Measurements from ENCODE around the gene LCN12. TPM values are rescaled to one million over a fixed set of nuclear protein-coding genes. Genes with fewer than 3 reads are reported as not detected.
A peak's percentile ranks its signal among the peaks of the same experiment; 100 is the strongest.
"Not testable (repeated sequence)": the region's sequence is repeated elsewhere in the genome, so short reads cannot be mapped to it uniquely, and the experiment has no call there.

LCN12 gene
- total RNA-seq, 1 donor from 2014 or later: not detected

DNA sequence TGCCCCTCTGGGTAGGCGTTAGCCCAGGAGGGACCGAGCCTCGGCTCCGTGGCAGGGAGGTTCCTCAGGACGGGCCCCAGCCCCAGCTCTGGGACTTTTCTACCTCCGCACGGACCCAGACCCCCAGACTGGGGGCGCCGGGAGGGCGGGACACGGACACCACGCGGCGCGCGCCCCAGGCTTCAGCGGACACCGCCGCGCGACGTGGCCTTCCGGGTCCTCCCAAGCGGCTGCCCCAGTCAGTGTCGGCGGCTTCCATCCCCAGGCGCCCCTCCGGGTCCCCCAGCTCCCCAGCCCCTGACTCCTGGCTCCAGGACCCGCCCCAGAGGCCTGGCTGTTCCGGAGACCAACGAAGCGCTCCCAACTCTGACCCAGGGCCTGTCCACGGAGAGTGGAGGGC is 33.8 kb downstream of the LCN12 start:
- no peak for DNase-seq (ENCODE audit: low read depth in 2 of 2)

DNA sequence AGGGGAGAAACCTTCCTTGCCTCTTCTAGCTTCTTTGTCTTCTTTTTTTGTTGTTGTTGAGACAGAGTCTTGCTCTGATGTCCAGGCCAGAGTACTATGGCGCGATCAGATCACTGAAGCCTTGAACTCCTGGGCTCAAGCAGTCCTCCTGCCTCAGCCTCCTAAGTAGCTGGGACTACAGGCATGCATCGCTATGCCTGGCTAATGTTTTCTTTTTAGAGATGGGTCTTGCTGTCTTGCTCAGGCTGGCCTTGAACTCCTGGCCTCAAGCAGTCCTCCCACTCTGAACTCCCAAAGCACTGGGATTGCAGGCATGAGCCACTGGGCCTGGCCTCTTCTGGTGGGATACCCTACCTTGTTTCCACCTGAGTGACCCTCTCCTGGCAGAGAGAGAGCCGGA is 36.8 kb downstream of the LCN12 start:
- DNase-seq (ENCODE audit: low read depth in 2 of 2): no peak

DNA sequence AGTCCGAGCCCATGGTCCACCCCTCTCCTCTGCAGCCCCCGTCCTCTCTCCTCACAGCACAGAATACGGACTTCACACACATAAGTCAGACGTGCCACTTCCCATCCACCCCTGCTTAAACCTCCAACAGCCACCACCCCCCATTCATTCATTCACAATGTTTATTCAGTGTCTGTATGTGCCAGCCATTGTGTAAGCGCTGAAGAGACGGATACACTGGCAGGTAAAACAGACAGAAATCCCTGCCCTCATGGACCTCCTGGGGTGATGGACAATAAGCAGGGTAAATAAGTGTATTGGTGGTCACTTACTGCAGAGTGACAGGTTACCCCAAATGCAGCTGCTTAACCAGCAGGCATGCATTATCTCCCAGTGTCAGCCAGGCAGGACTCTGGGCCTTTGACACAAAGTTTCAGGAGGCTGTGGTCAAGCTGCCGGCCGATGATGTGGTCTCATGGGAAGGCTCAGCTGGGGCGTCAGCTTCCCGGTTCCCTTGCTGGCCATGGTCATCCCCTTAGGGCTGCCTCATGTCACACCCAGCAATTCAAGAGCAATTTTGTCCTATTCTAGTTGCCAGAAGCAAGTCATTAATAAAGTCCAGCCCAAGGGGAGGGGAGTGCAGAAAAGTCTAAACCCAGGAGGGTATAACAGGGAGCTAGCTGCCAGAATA is 38.3 kb downstream of the LCN12 start:
- DNase-seq (ENCODE audit: low read depth in 2 of 2): peak in 1 of 2 donors; percentile 68

DNA sequence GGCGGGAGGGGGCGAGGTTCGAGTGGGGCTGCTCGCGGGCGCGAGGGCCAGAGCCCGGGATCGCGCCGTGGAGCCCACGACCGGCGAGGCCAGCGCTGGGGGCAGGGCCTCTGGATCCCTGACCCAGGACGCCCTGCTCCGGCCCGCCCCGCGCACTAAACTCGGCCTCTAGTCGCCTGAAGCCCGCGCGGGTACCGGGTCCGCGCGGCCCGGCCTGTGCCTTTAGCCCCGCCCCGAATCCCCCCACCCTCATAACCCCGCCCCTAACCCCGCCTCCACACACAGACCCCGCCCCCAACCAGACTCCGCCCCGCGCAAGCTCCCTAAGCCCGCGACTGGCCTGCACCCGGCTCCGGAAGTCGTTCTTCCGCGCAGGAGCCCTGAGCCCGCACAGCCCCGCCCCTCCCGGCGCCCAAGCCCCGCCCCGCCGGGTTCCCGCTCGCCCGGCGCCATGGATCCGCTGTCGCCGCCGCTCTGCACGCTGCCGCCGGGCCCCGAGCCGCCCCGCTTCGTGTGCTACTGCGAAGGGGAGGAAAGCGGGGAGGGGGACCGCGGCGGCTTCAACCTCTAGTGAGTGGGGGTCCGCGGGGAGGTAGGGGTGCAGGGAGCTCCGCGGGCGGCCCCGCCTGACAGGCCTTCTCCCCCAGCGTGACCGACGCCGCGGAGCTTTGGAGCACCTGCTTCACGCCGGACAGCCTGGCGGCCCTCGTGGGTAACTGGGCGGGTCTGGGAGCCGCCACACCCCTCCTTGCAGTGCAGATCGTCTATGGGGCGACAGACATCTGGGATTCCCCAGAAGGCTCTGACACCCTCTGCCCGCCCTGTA is 40.1 kb downstream of the LCN12 start, which contains the start of gene PAXX:
PAXX (plus strand) TSS at position 430 of the 826 bp plus-strand sequence; CDS start at position 452, 22 bp downstream.
- DNase-seq (ENCODE audit: low read depth in 2 of 2): peak; percentile 93 to 94

DNA sequence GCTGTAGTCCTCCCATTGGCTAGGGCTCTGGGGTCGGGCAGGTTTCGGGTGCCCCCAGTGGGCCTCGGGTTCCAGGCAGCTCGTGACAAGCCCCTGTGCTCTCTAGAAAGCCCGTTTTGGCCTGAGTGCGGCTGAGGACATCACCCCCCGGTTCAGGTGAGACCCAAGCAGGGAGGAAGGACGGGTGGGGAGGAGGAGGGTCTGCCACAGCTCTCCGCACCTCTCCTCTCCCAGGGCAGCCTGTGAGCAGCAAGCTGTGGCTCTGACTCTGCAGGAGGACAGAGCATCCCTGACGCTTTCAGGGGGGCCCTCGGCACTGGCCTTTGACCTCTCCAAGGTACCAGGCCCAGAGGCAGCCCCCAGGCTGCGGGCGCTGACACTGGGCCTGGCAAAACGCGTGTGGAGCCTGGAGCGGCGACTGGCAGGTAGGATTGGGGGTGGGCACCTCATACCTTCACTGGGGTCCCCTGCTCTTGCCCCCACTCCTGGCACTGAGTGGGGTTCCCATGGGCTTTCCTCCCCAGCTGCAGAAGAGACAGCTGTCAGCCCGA is 40.8 kb downstream of the LCN12 start:
- DNase-seq (ENCODE audit: low read depth in 2 of 2): no peak

DNA sequence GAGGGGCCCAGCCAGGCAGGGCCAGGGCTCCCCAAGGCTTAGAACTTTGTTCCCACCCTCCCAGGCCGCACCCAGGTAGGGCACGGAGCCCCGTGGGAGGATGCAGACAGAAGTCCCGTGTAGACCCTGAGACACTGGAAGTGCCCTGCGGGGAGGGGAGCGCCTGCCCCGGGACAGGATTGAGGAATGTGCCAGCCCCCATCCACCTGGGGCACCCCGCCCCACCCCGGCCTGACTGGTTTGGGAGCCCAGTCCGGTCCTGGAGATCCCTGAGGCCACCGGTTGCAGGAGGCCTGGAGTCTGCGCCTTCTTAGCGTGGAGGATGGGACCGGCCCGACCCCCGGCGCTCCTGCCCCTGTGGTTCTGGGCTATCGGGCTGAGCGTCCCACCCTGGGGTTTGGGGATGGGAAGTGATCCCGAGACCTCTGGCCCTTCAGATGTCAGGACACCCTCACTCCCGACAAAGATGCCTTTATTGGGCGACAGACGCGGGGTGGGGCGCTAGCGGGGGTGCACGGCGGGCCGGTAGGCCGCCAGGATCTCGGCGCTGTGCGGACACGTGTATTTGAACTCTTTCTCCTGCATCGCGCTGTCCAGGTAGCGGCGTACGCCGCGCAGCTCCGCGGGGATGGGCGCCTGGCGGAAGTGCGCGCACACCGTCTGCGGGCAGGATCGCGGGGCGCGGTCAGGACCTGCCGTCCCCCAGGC is 42.3 kb downstream of the LCN12 start:
- DNase-seq (ENCODE audit: low read depth in 2 of 2): no peak

DNA sequence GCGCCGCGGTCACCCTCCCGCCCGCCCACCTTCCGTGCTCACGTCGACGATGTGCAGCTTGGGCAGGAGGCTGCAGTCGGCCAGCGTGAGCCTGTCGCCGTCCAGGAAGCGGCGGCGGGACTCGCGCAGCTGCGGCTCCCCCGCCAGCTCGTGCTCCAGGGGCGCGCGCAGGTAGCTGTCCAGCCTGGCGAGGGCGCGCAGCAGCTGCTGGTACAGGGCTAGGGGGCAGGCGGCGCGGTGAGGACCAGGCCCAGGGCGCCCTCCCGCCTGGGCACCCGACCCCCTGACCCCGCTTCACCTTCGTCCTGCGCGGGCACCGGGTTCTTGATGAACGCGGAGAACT is 42.8 kb downstream of the LCN12 start:
- peak in 1 of 2 donors; percentile 58 for DNase-seq (ENCODE audit: low read depth in 2 of 2)

DNA sequence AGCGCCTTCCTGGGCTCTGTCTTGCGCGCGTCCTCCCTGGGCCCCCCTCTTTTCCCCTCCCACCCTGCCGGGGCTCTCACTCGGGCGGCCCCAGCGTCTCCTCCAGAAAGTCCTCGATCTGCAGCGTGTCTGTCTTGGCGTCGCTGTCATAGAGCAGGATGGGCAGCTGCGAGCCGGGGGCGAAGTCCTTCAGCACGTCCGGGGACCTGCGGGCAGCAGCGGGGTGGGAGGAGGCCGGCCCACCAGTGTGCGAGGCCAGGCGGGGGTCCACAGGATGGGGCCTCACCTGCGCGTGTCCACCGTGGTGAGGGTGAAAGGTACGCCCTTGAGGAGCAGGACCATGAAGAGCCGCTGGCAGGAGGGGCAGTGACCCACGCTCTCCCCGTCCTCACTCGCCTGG is 43.3 kb downstream of the LCN12 start:
- no peak for DNase-seq (ENCODE audit: low read depth in 2 of 2)

DNA sequence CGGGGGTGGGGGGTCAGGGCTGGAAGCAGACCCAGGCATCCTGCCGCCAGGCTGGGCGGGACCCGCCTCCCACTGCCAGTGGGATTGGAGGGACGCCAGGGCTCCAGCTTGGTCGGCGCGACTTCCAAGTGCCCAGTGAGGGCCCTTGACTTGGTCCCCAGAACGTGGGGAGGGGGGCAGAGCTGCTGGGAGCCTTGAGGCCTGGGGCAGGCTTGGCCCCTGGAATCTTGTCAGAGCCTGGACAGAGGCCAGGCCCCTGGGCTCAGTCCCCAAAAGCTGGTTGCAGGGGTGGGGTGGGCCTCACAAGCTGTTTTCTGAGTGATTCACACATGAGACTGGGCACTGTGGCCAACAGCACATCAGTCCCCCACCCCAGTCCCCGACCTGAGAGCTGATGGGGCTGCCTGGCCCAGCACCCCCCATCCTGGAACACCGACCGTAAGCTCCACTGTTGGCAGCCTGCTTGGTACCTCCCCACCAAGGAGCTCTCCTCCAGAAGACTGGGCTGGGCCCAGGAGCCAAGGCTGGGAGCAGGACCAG is 43.8 kb downstream of the LCN12 start:
- no peak for DNase-seq (ENCODE audit: low read depth in 2 of 2)

DNA sequence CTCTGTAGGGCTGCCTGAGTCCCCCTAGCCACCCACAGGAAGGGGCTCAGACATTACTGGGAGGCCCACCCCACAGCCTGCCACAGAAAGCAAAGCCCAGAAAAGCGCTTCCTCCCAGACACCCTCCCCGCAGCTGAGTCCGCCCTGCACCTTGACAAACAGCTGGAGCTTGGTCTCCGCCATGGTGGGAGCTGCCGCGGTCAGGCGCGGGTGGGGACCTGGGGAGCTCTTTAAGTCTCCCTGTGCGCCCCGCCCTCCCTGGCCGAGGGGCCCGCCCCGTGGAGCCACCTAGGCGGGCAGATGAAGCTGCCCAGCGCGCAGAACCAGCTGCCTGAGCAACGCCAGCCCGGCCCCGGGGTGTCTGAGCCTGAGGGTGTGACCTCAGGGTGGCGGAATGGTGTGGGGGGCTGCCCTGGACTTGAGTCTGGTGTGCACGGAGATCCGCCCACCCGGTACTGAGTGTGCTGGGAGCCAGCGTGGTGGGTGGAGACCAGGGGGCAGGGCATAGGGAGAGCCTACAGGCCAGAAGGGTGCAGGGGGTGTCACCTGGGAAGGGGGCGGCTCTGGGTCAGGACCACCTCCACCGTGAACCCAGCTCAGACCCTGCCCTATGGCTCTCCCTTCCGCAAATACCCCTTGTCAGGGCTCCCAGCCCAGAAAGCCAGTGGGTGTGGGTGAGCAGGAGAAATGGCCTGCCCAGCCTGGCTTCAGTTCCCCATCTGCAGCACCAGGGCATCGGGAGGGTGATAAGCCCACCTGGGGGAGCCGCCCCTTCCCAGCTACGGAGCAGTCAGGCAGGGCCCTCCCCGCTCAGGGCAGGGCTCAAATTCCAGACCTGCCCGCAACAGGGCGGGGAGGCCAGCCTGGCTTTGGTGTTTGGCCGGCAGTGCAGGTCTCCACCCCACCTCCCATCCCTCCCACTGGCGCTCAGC is 44.6 kb downstream of the LCN12 start, which contains the start of gene CLIC3:
CLIC3 (minus strand) TSS at position 208 of the 932 bp plus-strand sequence; CDS start at position 183, 25 bp downstream.
- no peak for DNase-seq (ENCODE audit: low read depth in 2 of 2)

DNA sequence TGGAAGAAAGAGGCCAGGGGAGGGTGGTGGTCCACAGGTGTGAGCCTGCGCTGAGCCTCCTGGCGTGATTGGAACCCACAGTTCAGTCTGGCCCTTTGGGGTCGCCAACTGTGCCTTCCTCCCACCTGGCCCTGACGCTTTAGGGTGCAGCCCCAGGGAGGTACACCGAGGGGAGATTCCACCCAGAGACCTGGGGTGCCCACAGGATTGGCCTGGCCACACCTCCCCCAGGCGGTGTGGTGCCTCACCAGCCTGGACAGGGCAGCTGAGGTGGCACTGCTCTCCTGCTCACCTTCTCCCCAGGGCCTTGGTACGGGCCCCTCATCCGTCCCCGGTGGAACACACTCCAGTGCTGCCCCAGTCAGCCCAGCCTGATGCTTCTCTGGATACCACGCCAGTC is 45.3 kb downstream of the LCN12 start:
- no peak for DNase-seq (ENCODE audit: low read depth in 2 of 2)

DNA sequence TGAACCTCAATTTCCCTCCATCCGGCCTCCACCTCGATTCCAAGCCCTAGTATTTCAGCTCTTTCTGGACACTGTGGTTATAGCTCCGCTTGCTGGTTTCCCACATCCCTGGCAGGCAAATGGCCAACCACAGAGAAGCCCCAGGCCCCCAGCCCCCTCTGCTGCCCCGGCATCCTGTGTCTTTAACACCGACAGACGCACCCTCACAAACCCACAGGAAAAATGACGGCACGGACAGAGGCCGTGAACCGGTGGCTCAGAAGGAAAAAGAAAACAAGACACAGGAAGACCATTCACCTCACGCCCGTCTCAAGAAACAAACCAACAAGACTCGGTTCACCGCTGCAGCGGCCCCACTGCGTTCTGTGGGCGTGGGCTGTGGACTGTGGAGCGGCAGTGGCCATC is 45.8 kb downstream of the LCN12 start:
- peak; percentile 49 to 74 for DNase-seq (ENCODE audit: low read depth in 2 of 2)

DNA sequence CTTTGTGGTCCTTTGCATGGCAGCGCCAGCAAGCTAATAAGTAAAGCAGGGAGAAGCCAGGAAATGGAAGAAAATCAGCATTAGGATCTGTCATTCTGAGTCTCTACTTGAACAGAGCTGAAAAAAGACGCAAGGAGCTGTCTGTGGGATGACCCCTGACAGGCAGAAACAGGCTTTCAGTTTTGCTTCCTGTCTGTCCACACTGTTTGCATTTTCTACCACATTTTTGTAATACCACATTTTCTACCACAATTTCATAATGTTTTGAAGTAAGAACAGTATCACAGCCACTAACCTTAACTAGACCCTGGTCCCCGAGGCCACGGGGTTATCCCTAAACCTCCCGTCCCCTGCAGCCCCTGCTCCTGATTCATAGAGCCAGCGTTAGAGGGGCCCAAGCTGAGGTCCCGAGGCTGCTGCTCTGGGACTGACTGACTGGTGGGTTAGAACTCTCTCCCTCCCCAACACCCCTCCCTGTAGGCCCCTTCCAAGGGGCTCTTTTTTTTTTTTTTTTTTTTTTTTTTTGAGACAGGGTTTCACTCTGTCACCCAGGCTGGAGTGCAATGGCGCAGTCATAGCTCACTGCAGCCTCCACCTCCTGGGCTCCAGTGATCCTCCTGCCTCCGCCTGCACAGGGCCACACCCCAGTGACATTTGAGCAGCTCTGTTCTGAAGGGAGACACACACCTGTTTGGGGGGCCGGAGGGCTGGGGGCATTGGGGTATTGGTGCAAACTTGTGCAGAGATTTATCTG is 48.3 kb downstream of the LCN12 start:
- peak in 1 of 2 donors; percentile 45 for DNase-seq (ENCODE audit: low read depth in 2 of 2)

DNA sequence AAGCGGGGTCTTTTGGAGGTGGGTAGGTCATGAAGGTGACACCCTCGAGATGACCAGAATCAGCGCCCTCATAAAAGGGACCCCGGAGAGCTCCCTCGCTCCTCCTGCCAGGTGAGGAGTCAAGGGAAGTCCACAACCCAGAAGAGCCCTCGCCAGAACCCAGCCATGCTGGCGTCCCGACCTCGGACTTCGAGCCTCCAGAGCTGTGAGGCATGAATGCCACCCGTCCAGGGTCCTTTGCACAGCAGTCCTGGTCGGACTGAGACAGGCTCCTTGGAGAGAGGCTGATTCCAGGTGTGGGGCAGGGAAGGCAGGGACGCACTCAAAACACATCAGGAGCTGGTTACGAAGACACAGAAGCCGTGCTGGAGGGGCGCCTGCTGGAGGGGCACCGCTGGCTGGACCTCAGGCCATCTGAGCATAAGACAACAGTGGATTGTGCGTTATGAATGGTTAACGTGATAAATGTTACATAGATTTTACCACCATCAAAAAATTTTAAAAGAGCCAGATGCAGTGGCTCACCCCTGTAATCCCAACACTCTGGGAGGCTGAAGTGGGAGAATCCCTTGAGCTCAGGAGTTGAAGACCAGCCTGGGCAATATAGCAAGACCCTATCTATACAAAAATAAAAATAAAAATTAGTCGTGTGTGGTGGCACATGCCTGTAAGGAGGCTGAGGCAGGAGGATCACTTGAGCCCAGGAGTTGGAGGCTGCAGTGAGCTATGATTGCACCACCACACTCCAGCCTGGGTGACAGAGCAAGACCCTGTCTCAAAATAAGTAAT is 50.0 kb downstream of the LCN12 start:
- no peak for DNase-seq (ENCODE audit: low read depth in 2 of 2)

DNA sequence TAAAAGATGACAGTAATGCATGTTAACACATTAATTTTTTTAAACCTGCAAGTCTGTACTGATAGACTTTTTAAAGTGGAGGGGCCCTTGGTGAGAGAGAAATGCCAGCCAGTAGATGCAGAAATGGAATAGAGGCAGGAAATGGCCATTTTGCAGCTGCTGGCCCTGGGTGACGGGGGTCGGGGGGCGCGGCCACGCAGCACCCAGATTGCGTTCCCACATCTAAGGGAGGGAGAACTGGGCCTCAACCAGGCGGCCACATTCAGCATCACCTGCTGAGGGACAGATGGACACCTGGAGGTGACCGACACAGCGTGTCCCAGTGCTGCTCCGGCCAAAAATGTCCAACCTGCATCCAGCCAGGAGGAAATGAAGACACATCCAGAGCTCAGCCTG is 50.6 kb downstream of the LCN12 start:
- no peak for DNase-seq (ENCODE audit: low read depth in 2 of 2)

DNA sequence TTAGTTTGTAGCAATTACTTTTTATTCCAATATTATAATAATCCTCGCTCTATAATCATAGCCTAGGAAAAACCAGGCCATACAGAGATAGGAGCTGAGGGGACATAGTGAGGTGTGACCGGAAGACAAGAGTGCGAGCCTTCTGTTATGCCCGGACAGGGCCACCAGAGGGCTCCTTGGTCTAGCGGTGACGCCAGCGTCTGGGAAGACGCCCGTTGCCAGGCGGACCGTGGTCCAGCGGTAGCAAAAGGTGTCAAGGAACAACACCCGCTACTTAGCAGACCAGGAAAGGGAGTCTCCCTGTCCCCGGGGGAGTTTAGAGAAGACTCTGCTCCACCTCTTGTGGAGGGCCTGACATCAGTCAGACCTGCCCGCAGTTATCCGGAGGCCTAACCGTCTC is 52.2 kb downstream of the LCN12 start:
- not testable (repeated sequence) for DNase-seq (ENCODE audit: low read depth in 2 of 2)

Data from lung microvascular endothelial cell (primary cell).